ENCODE data around the gene PLCB2. TPM values are rescaled to one million over a fixed set of nuclear protein-coding genes. Genes with fewer than 3 reads are reported as not detected.

Gene PLCB2
- total RNA-seq, 1 experiment from 2014 or later, result 7.4 TPM

DNA sequence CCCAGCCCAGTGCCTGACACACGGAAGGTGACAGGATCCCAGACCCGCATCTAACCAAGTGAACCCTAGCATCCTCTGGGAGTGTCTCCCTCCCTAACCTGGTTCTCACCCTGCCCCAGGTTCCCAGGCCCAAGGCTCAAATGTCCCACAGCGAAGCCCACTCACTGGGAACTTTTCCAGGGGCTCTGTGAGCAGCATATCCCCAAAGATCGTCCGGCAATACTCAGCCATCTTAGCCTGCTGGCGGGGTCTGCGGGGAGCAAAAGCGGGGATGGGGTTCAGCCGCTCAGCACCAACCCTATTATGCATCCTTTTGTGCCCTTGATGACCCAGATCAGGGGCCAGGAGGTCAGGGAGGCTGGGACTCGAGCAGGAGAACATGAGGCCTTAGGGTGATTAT lies 10.4 kb downstream of the PLCB2 start:
- Histone ChIP-seq H3K9me3 (ENCODE audit: control insufficient read depth, low read depth, low read length) (no peaks in the 10 kb centered on the region), H2BK120ac (ENCODE audit: low read depth, low read length, poor library complexity, severe bottlenecking) (no peak overlapping the region), H4K8ac (replicated peaks; ENCODE audit: insufficient read length, low read depth, low read length) (no peak overlapping the region), H3T11ph (ENCODE audit: low read length) (no peak overlapping the region), H2BK15ac (ENCODE audit: low read depth, low read length) (no peak overlapping the region), H4K20me1 (ENCODE audit: control insufficient read depth, insufficient read depth, insufficient read length) (no peaks in the 10 kb centered on the region), H4K91ac (ENCODE audit: insufficient read length, low read depth, low read length) (no peak overlapping the region), H2BK5ac (ENCODE audit: insufficient read length, low read length) (no peak overlapping the region), H3K14ac (ENCODE audit: insufficient read depth, low read length) (no peak overlapping the region; the same call in 1 of the 2 replicates), H2AK5ac (ENCODE audit: insufficient read length, low read length) (no peak overlapping the region), H3K27me3 (ENCODE audit: insufficient read depth, low read length) (peaks cover 5% of the 10 kb centered on the region; the same call in 1 of the 2 replicates), H2AFZ (ENCODE audit: low read length) (no peak overlapping the region), H3K4me1 (ENCODE audit: insufficient read depth, low read length) (no peaks in the 10 kb centered on the region; the same call in 1 of the 2 replicates), H2BK12ac (ENCODE audit: insufficient read length, low read depth, low read length) (no peak overlapping the region), H2BK20ac (ENCODE audit: low read depth, low read length, poor library complexity, severe bottlenecking) (no peak overlapping the region), H3K18ac (ENCODE audit: insufficient read length, low read depth, low read length) (no peak overlapping the region), H3K4ac (ENCODE audit: low read depth, low read length) (no peak overlapping the region), H3K9ac (ENCODE audit: extremely low read depth, insufficient read length, low read length) (no peak overlapping the region), H3K4me2 (ENCODE audit: insufficient read depth, insufficient read length, low read length) (no peak overlapping the region), H4K5ac (ENCODE audit: insufficient read length, low read depth, low read length) (no peak overlapping the region), H3K56ac (ENCODE audit: insufficient read length, low read depth, low read length) (no peak overlapping the region), H3K27ac (ENCODE audit: insufficient read length, low read depth, low read length) (no peak overlapping the region), H3K23me2 (ENCODE audit: insufficient read length, low read depth, low read length, poor library complexity, severe bottlenecking) (no peaks in the 10 kb centered on the region), H3K79me1 (ENCODE audit: insufficient read depth, low read depth, low read length, poor library complexity, severe bottlenecking) (no peaks in the 10 kb centered on the region), H3K23ac (ENCODE audit: insufficient read length, low read depth, low read length) (no peak overlapping the region), H3K79me2 (ENCODE audit: insufficient read depth, low read length) (no peaks in the 10 kb centered on the region)
- Mint-ChIP-seq H3K36me3 (ENCODE audit: insufficient read depth in 1 of 3, low read depth in 3 of 3) (peaks cover 2 to 16% (median 5%) of the 10 kb centered on the region in 3 experiments; a peak in 5 of 7 replicates), H3K4me1 (peaks cover 18 to 30% of the 10 kb centered on the region in 2 experiments), H3K27ac (no peak overlapping the region), H3K4me3 (no peak overlapping the region), H3K27me3 (ENCODE audit: low read depth) (peaks cover 54% of the 10 kb centered on the region), H3K9me3 (peaks cover 15% of the 10 kb centered on the region in 2 experiments)
- TF ChIP-seq, protein P1, sequence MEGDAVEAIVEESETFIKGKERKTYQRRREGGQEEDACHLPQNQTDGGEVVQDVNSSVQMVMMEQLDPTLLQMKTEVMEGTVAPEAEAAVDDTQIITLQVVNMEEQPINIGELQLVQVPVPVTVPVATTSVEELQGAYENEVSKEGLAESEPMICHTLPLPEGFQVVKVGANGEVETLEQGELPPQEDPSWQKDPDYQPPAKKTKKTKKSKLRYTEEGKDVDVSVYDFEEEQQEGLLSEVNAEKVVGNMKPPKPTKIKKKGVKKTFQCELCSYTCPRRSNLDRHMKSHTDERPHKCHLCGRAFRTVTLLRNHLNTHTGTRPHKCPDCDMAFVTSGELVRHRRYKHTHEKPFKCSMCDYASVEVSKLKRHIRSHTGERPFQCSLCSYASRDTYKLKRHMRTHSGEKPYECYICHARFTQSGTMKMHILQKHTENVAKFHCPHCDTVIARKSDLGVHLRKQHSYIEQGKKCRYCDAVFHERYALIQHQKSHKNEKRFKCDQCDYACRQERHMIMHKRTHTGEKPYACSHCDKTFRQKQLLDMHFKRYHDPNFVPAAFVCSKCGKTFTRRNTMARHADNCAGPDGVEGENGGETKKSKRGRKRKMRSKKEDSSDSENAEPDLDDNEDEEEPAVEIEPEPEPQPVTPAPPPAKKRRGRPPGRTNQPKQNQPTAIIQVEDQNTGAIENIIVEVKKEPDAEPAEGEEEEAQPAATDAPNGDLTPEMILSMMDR (conservative IDR thresholded peaks at IDR 0.05), result no peak
- no CpG with 5 or more reads among the region's 10 CpGs for WGBS (ENCODE audit: extremely low coverage, insufficient read length, low lambda C conversion rate)
- no peak for DNase-seq

Measured in H9 (cell line).